Parathyroid adenoma (tissue), 2 donors: Measurements from ENCODE around the gene TBCD.

Source experiments
- H2AFZ ChIP-seq: fragments of 300-600 bp; sonication (generic); one replicate; pipeline ENCODE4 v1.7.0; 2017; ENCODE audit warnings: antibody characterized with exemption, mild to moderate bottlenecking
- H3K27ac ChIP-seq: fragments of 300-600 bp; sonication (generic); one replicate; pipeline ENCODE4 v1.7.0; 2017
- H3K27me3 ChIP-seq: fragments of 300-600 bp; sonication (generic); one replicate; pipeline ENCODE4 v1.7.0; 2017; ENCODE audit warnings: low read length; ENCODE audit not compliant: control insufficient read depth, insufficient read depth
- H3K36me3 ChIP-seq: fragments of 300-600 bp; sonication (generic); one replicate; pipeline ENCODE4 v1.7.0; 2017; ENCODE audit warnings: low read length; ENCODE audit not compliant: control insufficient read depth, insufficient read depth
- H3K4me1 ChIP-seq: fragments of 300-600 bp; sonication (generic); one replicate; pipeline ENCODE4 v1.7.0; 2017; ENCODE audit warnings: control low read depth
- H3K4me2 ChIP-seq: fragments of 300-600 bp; sonication (generic); one replicate; pipeline ENCODE4 v1.7.0; 2017; ENCODE audit warnings: low read length
- H3K4me3 ChIP-seq: fragments of 300-600 bp; sonication (generic); one replicate; pipeline ENCODE4 v1.7.0; 2017; ENCODE audit warnings: low read depth, low read length
- H3K79me2 ChIP-seq: fragments of 300-600 bp; sonication (generic); one replicate; pipeline ENCODE4 v1.7.0; 2017; ENCODE audit warnings: control low read depth
- H3K9ac ChIP-seq: fragments of 300-600 bp; sonication (generic); one replicate; pipeline ENCODE4 v1.7.0; 2017; ENCODE audit warnings: mild to moderate bottlenecking
- H3K9me3 ChIP-seq: fragments of 300-600 bp; sonication (generic); one replicate; pipeline ENCODE4 v1.7.0; 2017; ENCODE audit warnings: low read length; ENCODE audit not compliant: control insufficient read depth
- TF ChIP-seq, protein P1 (sequence below): fragments of 300-600 bp; sonication (generic); IDR thresholded peaks from one replicate; pipeline ENCODE4 v1.7.0; 2017; ENCODE audit warnings: antibody characterized with exemption, mild to moderate bottlenecking
- donor health status: primary hyperparathyroidism.

The TBCD gene

GRCh38 chr17:82989881-82990280 is 238.0 kb downstream of the TBCD start:
- H3K9me3 ChIP-seq = no peaks in the 10 kb centered on the region
- no peak overlapping the region for H3K27ac ChIP-seq
- H2AFZ ChIP-seq = no peak overlapping the region
- H3K9ac ChIP-seq = no peak overlapping the region
- no peak overlapping the region for H3K4me3 ChIP-seq
- H3K27me3 ChIP-seq = no peaks in the 10 kb centered on the region
- no peaks in the 10 kb centered on the region for H3K79me2 ChIP-seq
- TF ChIP-seq, protein P1, sequence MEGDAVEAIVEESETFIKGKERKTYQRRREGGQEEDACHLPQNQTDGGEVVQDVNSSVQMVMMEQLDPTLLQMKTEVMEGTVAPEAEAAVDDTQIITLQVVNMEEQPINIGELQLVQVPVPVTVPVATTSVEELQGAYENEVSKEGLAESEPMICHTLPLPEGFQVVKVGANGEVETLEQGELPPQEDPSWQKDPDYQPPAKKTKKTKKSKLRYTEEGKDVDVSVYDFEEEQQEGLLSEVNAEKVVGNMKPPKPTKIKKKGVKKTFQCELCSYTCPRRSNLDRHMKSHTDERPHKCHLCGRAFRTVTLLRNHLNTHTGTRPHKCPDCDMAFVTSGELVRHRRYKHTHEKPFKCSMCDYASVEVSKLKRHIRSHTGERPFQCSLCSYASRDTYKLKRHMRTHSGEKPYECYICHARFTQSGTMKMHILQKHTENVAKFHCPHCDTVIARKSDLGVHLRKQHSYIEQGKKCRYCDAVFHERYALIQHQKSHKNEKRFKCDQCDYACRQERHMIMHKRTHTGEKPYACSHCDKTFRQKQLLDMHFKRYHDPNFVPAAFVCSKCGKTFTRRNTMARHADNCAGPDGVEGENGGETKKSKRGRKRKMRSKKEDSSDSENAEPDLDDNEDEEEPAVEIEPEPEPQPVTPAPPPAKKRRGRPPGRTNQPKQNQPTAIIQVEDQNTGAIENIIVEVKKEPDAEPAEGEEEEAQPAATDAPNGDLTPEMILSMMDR = no peak
- H3K4me2 ChIP-seq = no peak overlapping the region
- peaks cover 7% of the 10 kb centered on the region for H3K4me1 ChIP-seq
- no peaks in the 10 kb centered on the region for H3K36me3 ChIP-seq

DNA sequence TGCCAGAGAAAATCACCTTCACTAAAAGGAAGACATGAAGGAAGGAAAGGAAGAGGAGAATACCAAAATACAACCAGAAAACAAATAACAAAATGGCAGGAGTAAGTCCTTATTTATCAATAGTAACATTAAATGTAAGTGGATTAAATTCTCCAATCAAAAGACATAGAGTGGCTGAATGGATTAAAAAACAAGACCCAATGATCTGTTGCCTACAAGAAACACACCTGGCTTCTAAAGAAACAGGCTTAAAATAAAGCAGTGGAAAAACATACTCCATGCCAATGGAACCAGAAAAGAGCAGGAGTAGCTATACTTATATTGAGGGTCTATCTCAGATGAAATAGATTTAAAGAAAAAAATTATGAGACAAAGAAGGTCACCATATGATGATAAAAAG is 241.1 kb downstream of the TBCD start:
- H3K36me3 ChIP-seq = no peaks in the 10 kb centered on the region
- H2AFZ ChIP-seq = no peak overlapping the region
- TF ChIP-seq, protein P1 = no peak
- H3K27me3 ChIP-seq = no peaks in the 10 kb centered on the region
- no peaks in the 10 kb centered on the region for H3K79me2 ChIP-seq
- no peak overlapping the region for H3K9ac ChIP-seq
- H3K4me3 ChIP-seq = no peak overlapping the region
- no peak overlapping the region for H3K27ac ChIP-seq
- no peak overlapping the region for H3K4me2 ChIP-seq
- no peaks in the 10 kb centered on the region for H3K4me1 ChIP-seq
- no peaks in the 10 kb centered on the region for H3K9me3 ChIP-seq
